ENCODE results near the gene PCSK7. TPM values are rescaled to one million over a fixed set of nuclear protein-coding genes. Genes with fewer than 3 reads are reported as not detected.
"Not testable (repeated sequence)": the region's sequence is repeated elsewhere in the genome, so short reads cannot be mapped to it uniquely, and the experiment has no call there.

The PCSK7 gene
- total RNA-seq (19.2 TPM), polyA plus RNA-seq (ENCODE audit: insufficient read depth in 1 of 8, insufficient read length in 8 of 8, low replicate concordance in 1 of 8) (10 to 100 TPM; 21.1 to 33.7 (median 23.3) TPM)
- long read RNA-seq, donor 1, full-length matches to known transcripts: 1 of 10 reads
- long read RNA-seq, donor 1, partial matches to known transcripts: 9 of 10 reads
- long read RNA-seq, donor 1, other reads (novel, unspliced or antisense): 0 of 10 reads
- long read RNA-seq, donor 2: 0 reads
- long read RNA-seq, donor 3, full-length matches to known transcripts: 3 of 8 reads
- long read RNA-seq, donor 3, partial matches to known transcripts: 5 of 8 reads
- long read RNA-seq, donor 3, other reads (novel, unspliced or antisense): 0 of 8 reads
- long read RNA-seq, donor 4: 0 reads
- long read RNA-seq, donor 5, full-length matches to known transcripts: 7 of 7 reads
- long read RNA-seq, donor 5, partial matches to known transcripts: 0 of 7 reads
- long read RNA-seq, donor 5, other reads (novel, unspliced or antisense): 0 of 7 reads
- long read RNA-seq, donor 6, full-length matches to known transcripts: 4 of 4 reads
- long read RNA-seq, donor 6, partial matches to known transcripts: 0 of 4 reads
- long read RNA-seq, donor 6, other reads (novel, unspliced or antisense): 0 of 4 reads
- long read RNA-seq, donor 7, full-length matches to known transcripts: 4 of 14 reads
- long read RNA-seq, donor 7, partial matches to known transcripts: 10 of 14 reads
- long read RNA-seq, donor 7, other reads (novel, unspliced or antisense): 0 of 14 reads
- long read RNA-seq, donor 8, full-length matches to known transcripts: 1 of 1 reads
- long read RNA-seq, donor 8, partial matches to known transcripts: 0 of 1 reads
- long read RNA-seq, donor 8, other reads (novel, unspliced or antisense): 0 of 1 reads
- long read RNA-seq, donor 9: 0 reads
- long read RNA-seq, donor 10, full-length matches to known transcripts: 2 of 95 reads
- long read RNA-seq, donor 10, partial matches to known transcripts: 34 of 95 reads
- long read RNA-seq, donor 10, other reads (novel, unspliced or antisense): 59 of 95 reads
- long read RNA-seq, donor 11: 0 reads

- no peak for DNase-seq
- H3K27me3 ChIP-seq (ENCODE audit: control insufficient read depth, insufficient read depth, low read length): no peaks in the 10 kb centered on the region
- peaks cover 30% of the 10 kb centered on the region for H3K36me3 ChIP-seq (ENCODE audit: control insufficient read depth, insufficient read depth, low read length)
- 0% methylated on average over 13 of the region's 13 CpGs for WGBS (ENCODE audit: insufficient coverage)
- peak within 1 kb of the TSS; percentile 93 for H3K27ac ChIP-seq (ENCODE audit: low read length)
- H3K9me3 ChIP-seq (replicated peaks; ENCODE audit: control insufficient read depth, low read depth, low read length): no peaks in the 10 kb centered on the region
- H3K4me3 ChIP-seq (ENCODE audit: low read length): peak within 1 kb of the TSS; percentile 85
- H3K4me1 ChIP-seq (ENCODE audit: control insufficient read depth, insufficient read depth, low read length): peaks cover 21% of the 10 kb centered on the region
Measured at GRCh38 chr11:117231842-117232091, at the start of gene PCSK7. TSS of gene PCSK7 (minus strand) at chr11:117232073. CDS start at chr11:117229844, 2,229 bp downstream.

DNA sequence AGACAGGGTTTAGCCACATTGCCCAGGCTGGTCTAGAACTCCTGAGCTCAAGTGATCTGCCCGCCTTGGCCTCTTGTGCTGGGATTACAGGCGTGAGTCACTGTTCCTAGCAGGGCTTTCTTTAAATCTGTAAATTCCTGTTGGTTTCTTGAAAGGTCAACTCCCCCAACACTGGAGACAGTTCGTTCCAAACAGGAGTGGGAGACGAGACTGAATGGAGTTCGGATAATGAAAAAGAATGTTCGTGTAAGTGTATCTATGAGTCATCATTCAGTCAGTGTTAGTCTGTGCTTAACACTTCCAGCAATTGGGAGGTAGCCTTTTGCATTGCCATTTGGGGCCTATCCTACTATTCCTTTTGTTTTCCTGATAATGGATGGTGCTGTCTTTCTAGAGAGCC, 49.3 kb upstream of the PCSK7 start:
- WGBS (ENCODE audit: insufficient coverage): 92% methylated on average over 4 of the region's 6 CpGs
- Histone ChIP-seq H3K4me1 (ENCODE audit: control insufficient read depth, insufficient read depth, low read length) (no peaks in the 10 kb centered on the region), H3K27ac (ENCODE audit: low read length) (no peak overlapping the region), H3K4me3 (ENCODE audit: low read length) (no peak overlapping the region), H3K9me3 (replicated peaks; ENCODE audit: control insufficient read depth, low read depth, low read length) (no peaks in the 10 kb centered on the region), H3K27me3 (ENCODE audit: control insufficient read depth, insufficient read depth, low read length) (no peaks in the 10 kb centered on the region), H3K36me3 (ENCODE audit: control insufficient read depth, insufficient read depth, low read length) (peaks cover 54% of the 10 kb centered on the region)
- no peak for DNase-seq

DNA sequence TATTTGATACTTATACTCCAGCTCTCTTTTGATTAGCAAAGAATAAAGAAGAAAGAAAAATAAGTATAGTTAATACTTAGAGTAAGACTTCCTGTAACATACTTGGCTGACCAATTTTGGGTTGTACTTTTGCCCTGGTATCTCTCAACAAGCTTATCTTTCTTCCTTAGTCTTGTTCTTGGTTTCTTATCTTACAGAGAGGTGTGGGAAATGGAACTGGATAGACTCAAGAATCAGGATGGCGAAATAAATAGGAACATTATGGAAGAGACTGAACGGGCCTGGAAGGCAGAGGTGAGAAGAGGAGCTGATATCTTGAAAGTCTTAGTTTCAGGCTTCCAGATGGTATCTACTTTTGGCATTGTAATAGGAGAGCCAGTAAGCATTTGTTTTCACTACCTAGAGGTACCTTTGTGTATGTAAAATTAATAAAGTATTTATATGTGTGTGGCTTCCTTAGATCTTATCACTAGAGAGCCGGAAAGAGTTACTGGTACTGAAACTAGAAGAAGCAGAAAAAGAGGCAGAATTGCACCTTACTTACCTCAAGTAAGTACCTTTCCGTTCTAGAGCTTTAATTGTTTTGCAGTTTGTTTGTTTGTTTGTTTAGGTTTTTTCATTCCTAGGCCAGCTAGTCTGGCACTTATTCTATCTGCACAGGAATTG, 48.0 kb upstream of the PCSK7 start:
- Histone ChIP-seq H3K27me3 (ENCODE audit: control insufficient read depth, insufficient read depth, low read length) (no peaks in the 10 kb centered on the region), H3K9me3 (replicated peaks; ENCODE audit: control insufficient read depth, low read depth, low read length) (no peaks in the 10 kb centered on the region), H3K27ac (ENCODE audit: low read length) (no peak overlapping the region), H3K36me3 (ENCODE audit: control insufficient read depth, insufficient read depth, low read length) (peaks cover 47% of the 10 kb centered on the region), H3K4me3 (ENCODE audit: low read length) (no peak overlapping the region), H3K4me1 (ENCODE audit: control insufficient read depth, insufficient read depth, low read length) (no peaks in the 10 kb centered on the region)
- DNase-seq: no peak
- WGBS (ENCODE audit: insufficient coverage): 100% methylated on average over 2 of the region's 4 CpGs

DNA sequence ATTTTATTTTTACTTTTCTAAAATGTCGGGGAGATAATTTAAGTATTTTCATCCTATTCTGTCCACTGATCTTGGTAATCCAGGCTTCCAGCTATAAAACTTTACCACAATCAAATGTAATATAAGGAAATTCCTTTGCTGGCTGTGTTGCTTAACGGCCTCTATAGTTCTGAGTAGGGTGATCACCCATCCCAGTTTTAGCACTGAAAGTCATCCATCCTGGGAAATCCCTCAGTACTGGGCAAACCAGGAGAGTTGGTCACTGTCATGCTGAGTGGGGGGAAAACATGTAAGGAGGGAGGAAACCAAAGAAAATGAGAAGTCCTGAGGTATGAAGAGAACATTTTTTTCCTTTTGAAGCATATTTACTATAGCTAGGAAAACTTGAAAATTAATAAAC, 46.5 kb upstream of the PCSK7 start:
- H3K27me3 ChIP-seq (ENCODE audit: control insufficient read depth, insufficient read depth, low read length): no peaks in the 10 kb centered on the region
- peaks cover 40% of the 10 kb centered on the region for H3K36me3 ChIP-seq (ENCODE audit: control insufficient read depth, insufficient read depth, low read length)
- no CpG with 5 or more reads among the region's 2 CpGs for WGBS (ENCODE audit: insufficient coverage)
- no peak for DNase-seq
- no peak overlapping the region for H3K27ac ChIP-seq (ENCODE audit: low read length)
- H3K9me3 ChIP-seq (replicated peaks; ENCODE audit: control insufficient read depth, low read depth, low read length): no peaks in the 10 kb centered on the region
- no peak overlapping the region for H3K4me3 ChIP-seq (ENCODE audit: low read length)
- H3K4me1 ChIP-seq (ENCODE audit: control insufficient read depth, insufficient read depth, low read length): no peaks in the 10 kb centered on the region

DNA sequence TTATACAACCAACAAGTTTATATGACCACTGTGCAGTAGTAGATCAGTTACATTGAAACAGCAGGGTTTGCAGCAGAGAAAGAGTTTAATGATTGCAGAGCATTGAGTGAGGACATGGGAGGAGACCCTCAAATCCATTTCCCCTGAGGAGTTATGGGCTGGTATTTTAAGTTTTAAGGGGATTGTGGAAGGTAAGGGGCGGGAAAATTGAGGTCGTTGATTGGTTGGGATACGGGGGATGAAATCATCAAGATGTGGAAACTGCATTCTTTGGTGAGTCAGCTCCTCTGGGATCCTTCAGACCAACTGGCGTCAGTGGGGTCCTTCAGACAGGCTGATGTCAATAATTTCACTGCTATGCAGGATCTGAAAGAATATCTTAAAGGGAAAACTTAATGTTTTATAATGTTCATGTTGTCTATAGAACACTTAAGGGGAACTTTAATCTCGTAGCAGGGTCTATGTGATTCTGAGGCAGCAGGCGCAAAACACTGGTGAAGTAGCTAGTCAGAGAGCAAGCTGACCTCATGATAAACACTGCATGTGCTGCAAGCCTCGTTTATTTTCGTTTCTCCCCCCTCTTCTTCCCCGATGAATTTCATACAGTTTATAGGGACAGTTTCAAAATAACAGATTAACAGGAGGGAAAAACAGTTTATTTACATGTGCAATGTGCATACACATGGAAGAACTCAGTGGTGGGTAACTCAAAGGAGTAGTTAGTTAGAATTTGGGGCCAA, 41.8 kb upstream of the PCSK7 start:
- Histone ChIP-seq H3K27ac (ENCODE audit: low read length) (no peak overlapping the region), H3K4me3 (ENCODE audit: low read length) (no peak overlapping the region), H3K9me3 (replicated peaks; ENCODE audit: control insufficient read depth, low read depth, low read length) (no peaks in the 10 kb centered on the region), H3K36me3 (ENCODE audit: control insufficient read depth, insufficient read depth, low read length) (peaks cover 16% of the 10 kb centered on the region), H3K27me3 (ENCODE audit: control insufficient read depth, insufficient read depth, low read length) (no peaks in the 10 kb centered on the region), H3K4me1 (ENCODE audit: control insufficient read depth, insufficient read depth, low read length) (no peaks in the 10 kb centered on the region)
- 74% methylated on average over 4 of the region's 9 CpGs for WGBS (ENCODE audit: insufficient coverage)
- DNase-seq: no peak

DNA sequence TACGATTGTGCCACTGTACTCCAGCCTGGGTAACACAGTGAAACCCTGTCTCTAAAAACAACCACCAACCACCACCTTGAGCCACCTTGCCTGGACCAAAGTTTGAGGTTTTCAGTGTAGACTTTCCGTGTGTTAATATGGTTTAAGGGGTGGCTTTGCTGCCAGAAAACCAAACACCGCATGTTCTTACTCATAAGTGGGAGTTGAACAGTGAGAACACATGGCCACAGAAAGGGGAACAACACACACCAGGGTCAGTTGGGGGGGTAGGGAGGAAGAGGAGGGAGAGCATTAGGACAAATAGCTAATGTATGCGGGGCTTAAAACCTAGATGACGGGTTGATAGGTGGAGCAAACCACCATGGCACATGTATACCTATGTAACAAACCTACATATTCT, 40.3 kb upstream of the PCSK7 start:
- H3K4me3 ChIP-seq (ENCODE audit: low read length); H3K9me3 ChIP-seq (replicated peaks; ENCODE audit: control insufficient read depth, low read depth, low read length); H3K27ac ChIP-seq (ENCODE audit: low read length); H3K4me1 ChIP-seq (ENCODE audit: control insufficient read depth, insufficient read depth, low read length); H3K27me3 ChIP-seq (ENCODE audit: control insufficient read depth, insufficient read depth, low read length); DNase-seq: not testable (repeated sequence)
- WGBS (ENCODE audit: insufficient coverage): 100% methylated on average over 2 of the region's 5 CpGs
- H3K36me3 ChIP-seq (ENCODE audit: control insufficient read depth, insufficient read depth, low read length): peaks cover 16% of the 10 kb centered on the region

- no peak overlapping the region for H3K27ac ChIP-seq (ENCODE audit: low read length)
- no peaks in the 10 kb centered on the region for H3K9me3 ChIP-seq (replicated peaks; ENCODE audit: control insufficient read depth, low read depth, low read length)
- H3K4me3 ChIP-seq (ENCODE audit: low read length): no peak overlapping the region
- no peaks in the 10 kb centered on the region for H3K27me3 ChIP-seq (ENCODE audit: control insufficient read depth, insufficient read depth, low read length)
- H3K36me3 ChIP-seq (ENCODE audit: control insufficient read depth, insufficient read depth, low read length): peaks cover 16% of the 10 kb centered on the region
- H3K4me1 ChIP-seq (ENCODE audit: control insufficient read depth, insufficient read depth, low read length): no peaks in the 10 kb centered on the region
- 94% methylated on average over 3 of the region's 4 CpGs for WGBS (ENCODE audit: insufficient coverage)
- no peak for DNase-seq
Measured at GRCh38 chr11:117271208-117271607, 39.3 kb upstream of the PCSK7 start.

DNA sequence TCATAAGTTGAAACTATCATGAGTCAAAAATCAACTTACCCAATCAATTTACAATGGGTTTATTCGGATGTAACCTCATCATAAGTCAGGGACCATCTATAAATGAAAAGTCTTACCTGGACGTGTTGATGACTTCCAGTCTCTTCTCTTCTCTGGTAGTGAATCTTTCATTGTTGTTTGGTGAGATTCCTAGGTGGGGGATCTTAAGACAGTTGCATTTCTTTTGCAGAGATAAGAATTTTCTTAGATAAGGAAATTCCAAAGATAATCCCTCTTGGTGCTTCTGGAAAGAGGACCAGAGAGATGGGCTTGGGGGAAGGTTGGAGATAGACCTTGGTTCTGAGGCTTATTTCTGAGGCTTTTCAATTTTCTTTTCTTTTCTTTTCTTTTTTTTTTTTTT, 38.0 kb upstream of the PCSK7 start:
- Histone ChIP-seq H3K27me3 (ENCODE audit: control insufficient read depth, insufficient read depth, low read length) (no peaks in the 10 kb centered on the region), H3K9me3 (replicated peaks; ENCODE audit: control insufficient read depth, low read depth, low read length) (no peaks in the 10 kb centered on the region), H3K36me3 (ENCODE audit: control insufficient read depth, insufficient read depth, low read length) (peaks cover 11% of the 10 kb centered on the region), H3K4me3 (ENCODE audit: low read length) (no peak overlapping the region), H3K27ac (ENCODE audit: low read length) (no peak overlapping the region), H3K4me1 (ENCODE audit: control insufficient read depth, insufficient read depth, low read length) (no peaks in the 10 kb centered on the region)
- no CpG with 5 or more reads among the region's 2 CpGs for WGBS (ENCODE audit: insufficient coverage)
- no peak for DNase-seq

GRCh38 chr11:117265745-117266144, 33.9 kb upstream of the PCSK7 start:
- Histone ChIP-seq H3K27me3 (ENCODE audit: control insufficient read depth, insufficient read depth, low read length) (no peaks in the 10 kb centered on the region), H3K4me1 (ENCODE audit: control insufficient read depth, insufficient read depth, low read length) (no peaks in the 10 kb centered on the region), H3K27ac (ENCODE audit: low read length) (no peak overlapping the region), H3K4me3 (ENCODE audit: low read length) (no peak overlapping the region), H3K36me3 (ENCODE audit: control insufficient read depth, insufficient read depth, low read length) (peaks cover 14% of the 10 kb centered on the region), H3K9me3 (replicated peaks; ENCODE audit: control insufficient read depth, low read depth, low read length) (no peaks in the 10 kb centered on the region)
- DNase-seq: no peak
- no CpG with 5 or more reads among the region's 2 CpGs for WGBS (ENCODE audit: insufficient coverage)
